ENCODE results near the gene GADL1.

Gene GADL1

GRCh38 chr3:30836141-30836540 is 58.3 kb downstream of the GADL1 start:
- POLR2A ChIA-PET = no interaction called here

GRCh38 chr3:30835667-30836066 is 58.8 kb downstream of the GADL1 start:
- H3K4me3 ChIP-seq (ENCODE audit: low read depth, low read length) = no peak overlapping the region
- H3K36me3 ChIP-seq (ENCODE audit: control insufficient read depth in 2 of 2, insufficient read depth in 1 of 2, low read length in 2 of 2) = no peaks in the 10 kb centered on the region
- H3K9me3 ChIP-seq (ENCODE audit: control insufficient read depth, insufficient read depth, low read depth, low read length) = no peaks in the 10 kb centered on the region
- POLR2A ChIA-PET = no interaction called here
- TF ChIP-seq ZNF701 (tag by site-specific recombination; IDR thresholded peaks at IDR 0.05) (no peak), ZNF658 (tag by site-specific recombination; IDR thresholded peaks at IDR 0.05) (no peak), BCL11B (tag by site-specific recombination; IDR thresholded peaks at IDR 0.05; ENCODE audit: low read depth) (no peak), ZNF140 (tag by site-specific recombination; IDR thresholded peaks at IDR 0.05) (no peak), PRDM2 (tag by site-specific recombination; IDR thresholded peaks at IDR 0.05; ENCODE audit: borderline replicate concordance) (no peak), ZNF704 (tag by site-specific recombination; IDR thresholded peaks at IDR 0.05) (no peak), REPIN1 (tag by site-specific recombination; IDR thresholded peaks at IDR 0.05; ENCODE audit: low read depth) (no peak)
- H3K27ac ChIP-seq (ENCODE audit: extremely low read depth, low read depth, low read length) = no peak overlapping the region
- CTCF ChIA-PET = interaction anchor here (0.6 kb wide), 1 partner anchor 25 kb away, joined by 3 read pairs; no protein-coding TSS in a partner anchor
- H3K4me1 ChIP-seq (ENCODE audit: control insufficient read depth, insufficient read depth, low read length) = no peaks in the 10 kb centered on the region

More at GRCh38 chr3:30836141-30836540, 58.3 kb downstream of the GADL1 start:
- CTCF ChIA-PET = interaction anchor here (0.6 kb wide), 1 partner anchor 24 kb away, joined by 3 read pairs; no protein-coding TSS in a partner anchor
- H3K4me1 ChIP-seq (ENCODE audit: control insufficient read depth, insufficient read depth, low read length) = no peaks in the 10 kb centered on the region
- no peaks in the 10 kb centered on the region for H3K36me3 ChIP-seq (ENCODE audit: control insufficient read depth in 2 of 2, insufficient read depth in 1 of 2, low read length in 2 of 2)
- H3K9me3 ChIP-seq (ENCODE audit: control insufficient read depth, insufficient read depth, low read depth, low read length) = no peaks in the 10 kb centered on the region
- 0 out of 2 replicates have a peak, but pooled peaks have one; percentile 8 for TF ChIP-seq ZNF664 (tag by site-specific recombination; IDR thresholded peaks at IDR 0.05)
- no peak for TF ChIP-seq ZFP3 (tag by site-specific recombination; IDR thresholded peaks at IDR 0.05; ENCODE audit: low read depth)
- H3K27ac ChIP-seq (ENCODE audit: extremely low read depth, low read depth, low read length) = no peak overlapping the region
- H3K4me3 ChIP-seq (ENCODE audit: low read depth, low read length) = no peak overlapping the region

GRCh38 chr3:30832961-30833575 is 61.4 kb downstream of the GADL1 start:
- no peak for TF ChIP-seq ZNF148 (tag by site-specific recombination; IDR thresholded peaks at IDR 0.05; ENCODE audit: borderline replicate concordance)
- H3K4me3 ChIP-seq (ENCODE audit: low read depth, low read length) = no peak overlapping the region
- ChIA-PET CTCF (no interaction called here), POLR2A (no interaction called here)
- H3K9me3 ChIP-seq (ENCODE audit: control insufficient read depth, insufficient read depth, low read depth, low read length) = no peaks in the 10 kb centered on the region
- no peaks in the 10 kb centered on the region for H3K4me1 ChIP-seq (ENCODE audit: control insufficient read depth, insufficient read depth, low read length)
- H3K27ac ChIP-seq (ENCODE audit: extremely low read depth, low read depth, low read length) = no peak overlapping the region
- no peaks in the 10 kb centered on the region for H3K36me3 ChIP-seq (ENCODE audit: control insufficient read depth in 2 of 2, insufficient read depth in 1 of 2, low read length in 2 of 2)
